ENCODE data around the gene ANKH.
"Not testable (repeated sequence)": the region's sequence is repeated elsewhere in the genome, so short reads cannot be mapped to it uniquely, and the experiment has no call there.

Gene ANKH

DNA sequence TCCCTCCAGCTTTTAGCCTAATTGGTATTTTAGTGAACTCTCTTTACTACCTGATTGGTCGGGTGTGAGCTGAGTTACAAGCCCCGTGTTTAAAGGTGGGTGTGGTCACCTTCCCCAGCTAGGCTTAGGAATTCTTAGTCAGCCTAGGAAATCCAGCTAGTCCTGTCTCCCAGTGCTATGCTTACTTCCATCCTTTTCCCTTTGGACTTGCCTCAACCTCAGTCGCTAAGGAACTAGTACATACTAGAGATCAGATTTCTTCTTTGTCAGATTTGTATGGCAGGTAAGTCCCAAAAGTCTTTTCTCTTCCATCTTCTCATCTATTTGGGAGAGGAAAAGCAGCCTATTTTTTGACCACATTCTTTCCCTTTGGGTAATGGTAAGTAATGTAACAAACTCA, 22.6 kb downstream of the ANKH start:
- not testable (repeated sequence) for H3K9ac ChIP-seq (ENCODE audit: low read depth in 1 of 2, low read length in 2 of 2); H3K27ac ChIP-seq (ENCODE audit: low read depth, low read length); H3K27me3 ChIP-seq (ENCODE audit: control insufficient read depth in 1 of 2, insufficient read depth in 2 of 2, low read length in 2 of 2); H3K9me3 ChIP-seq (ENCODE audit: control insufficient read depth in 1 of 2, low read length in 2 of 2); H3K4me3 ChIP-seq (ENCODE audit: low read depth in 1 of 2, low read length in 2 of 2)
- Histone ChIP-seq H3K36me3 (ENCODE audit: control insufficient read depth in 1 of 2, insufficient read depth in 2 of 2, low read length in 2 of 2) (peaks cover 0 to 12% of the 10 kb centered on the region in 2 donors), H3K4me1 (ENCODE audit: control insufficient read depth in 1 of 2, insufficient read depth in 2 of 2, low read length in 2 of 2) (peaks cover 25 to 31% of the 10 kb centered on the region in 2 donors)

DNA sequence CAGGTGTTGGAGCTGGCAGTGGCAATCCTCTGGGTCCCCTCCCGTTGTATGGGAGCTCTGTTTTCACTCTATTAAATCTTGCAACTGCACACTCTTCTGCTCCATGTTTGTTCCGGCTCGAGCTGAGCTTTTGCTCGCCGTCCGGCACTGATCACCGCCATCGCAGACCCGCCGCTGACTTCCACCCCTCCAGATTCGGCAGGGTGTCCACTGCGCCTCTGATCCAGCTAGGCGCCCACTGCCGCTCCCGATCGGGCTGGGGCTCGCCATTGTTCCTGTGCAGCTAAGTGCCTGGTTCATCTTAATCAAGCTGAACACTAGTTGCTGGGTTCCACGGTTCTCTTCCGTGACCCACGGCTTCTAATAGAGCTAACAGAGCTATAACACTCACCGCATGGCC, 23.2 kb downstream of the ANKH start:
- no peak overlapping the region for H3K27ac ChIP-seq (ENCODE audit: low read depth, low read length)
- no peak overlapping the region for H3K4me3 ChIP-seq (ENCODE audit: low read depth in 1 of 2, low read length in 2 of 2)
- H3K9me3 ChIP-seq (ENCODE audit: control insufficient read depth in 1 of 2, low read length in 2 of 2), result no peaks in the 10 kb centered on the region
- H3K36me3 ChIP-seq (ENCODE audit: control insufficient read depth in 1 of 2, insufficient read depth in 2 of 2, low read length in 2 of 2), result peaks cover 0 to 12% of the 10 kb centered on the region in 2 donors
- H3K9ac ChIP-seq (ENCODE audit: low read depth in 1 of 2, low read length in 2 of 2), result no peak overlapping the region
- no peaks in the 10 kb centered on the region for H3K27me3 ChIP-seq (ENCODE audit: control insufficient read depth in 1 of 2, insufficient read depth in 2 of 2, low read length in 2 of 2)
- peaks cover 25 to 31% of the 10 kb centered on the region in 2 donors for H3K4me1 ChIP-seq (ENCODE audit: control insufficient read depth in 1 of 2, insufficient read depth in 2 of 2, low read length in 2 of 2)

DNA sequence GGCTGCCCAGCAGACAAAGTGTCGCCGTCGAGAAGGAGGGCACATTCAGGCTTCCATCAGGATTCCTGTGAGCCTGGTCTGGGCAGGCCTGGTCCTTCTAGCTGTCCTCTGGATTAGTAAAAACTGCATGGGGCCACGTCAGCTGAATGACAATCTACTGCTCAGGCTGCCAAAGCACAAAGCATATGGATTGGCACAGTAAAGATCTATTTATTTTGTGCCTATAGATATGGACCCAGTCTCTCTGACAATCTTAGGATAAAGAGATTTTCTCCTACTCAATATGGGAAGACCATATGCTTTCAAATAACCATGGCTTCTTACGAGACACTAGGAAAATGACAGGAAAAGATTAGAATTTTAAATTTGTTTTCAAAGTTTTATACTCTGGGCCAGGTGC, 24.1 kb downstream of the ANKH start:
- H3K4me3 ChIP-seq (ENCODE audit: low read depth in 1 of 2, low read length in 2 of 2), result no peak overlapping the region
- H3K27me3 ChIP-seq (ENCODE audit: control insufficient read depth in 1 of 2, insufficient read depth in 2 of 2, low read length in 2 of 2), result no peaks in the 10 kb centered on the region
- peaks cover 0 to 12% of the 10 kb centered on the region in 2 donors for H3K36me3 ChIP-seq (ENCODE audit: control insufficient read depth in 1 of 2, insufficient read depth in 2 of 2, low read length in 2 of 2)
- H3K9ac ChIP-seq (ENCODE audit: low read depth in 1 of 2, low read length in 2 of 2), result no peak overlapping the region
- H3K27ac ChIP-seq (ENCODE audit: low read depth, low read length), result no peak overlapping the region
- no peaks in the 10 kb centered on the region for H3K9me3 ChIP-seq (ENCODE audit: control insufficient read depth in 1 of 2, low read length in 2 of 2)
- peaks cover 18 to 22% of the 10 kb centered on the region in 2 donors for H3K4me1 ChIP-seq (ENCODE audit: control insufficient read depth in 1 of 2, insufficient read depth in 2 of 2, low read length in 2 of 2)

DNA sequence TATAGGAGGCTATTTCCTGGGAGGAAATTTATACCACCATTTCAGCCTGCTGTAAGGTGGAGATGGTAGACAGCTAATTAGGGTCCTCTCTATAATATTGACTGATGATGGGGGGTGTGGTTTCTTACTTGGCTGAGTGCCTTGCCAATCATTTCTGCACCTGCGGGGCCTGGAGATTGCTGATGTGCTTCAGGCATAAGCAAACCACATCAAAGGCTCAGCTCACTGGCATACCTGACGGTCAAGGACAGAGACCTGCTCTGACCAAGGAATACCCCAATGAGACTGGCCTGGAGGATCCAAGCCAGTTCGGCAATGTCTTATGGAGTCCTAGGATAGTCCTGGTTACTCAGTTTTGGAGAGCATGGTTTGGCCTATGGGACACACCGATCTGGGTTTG, 29.5 kb downstream of the ANKH start:
- Histone ChIP-seq H3K36me3 (ENCODE audit: control insufficient read depth in 1 of 2, insufficient read depth in 2 of 2, low read length in 2 of 2) (peaks cover 0 to 2% of the 10 kb centered on the region in 2 donors), H3K9ac (ENCODE audit: low read depth in 1 of 2, low read length in 2 of 2) (no peak overlapping the region), H3K4me1 (ENCODE audit: control insufficient read depth in 1 of 2, insufficient read depth in 2 of 2, low read length in 2 of 2) (no peaks in the 10 kb centered on the region), H3K27ac (ENCODE audit: low read depth, low read length) (no peak overlapping the region), H3K4me3 (ENCODE audit: low read depth in 1 of 2, low read length in 2 of 2) (no peak overlapping the region), H3K27me3 (ENCODE audit: control insufficient read depth in 1 of 2, insufficient read depth in 2 of 2, low read length in 2 of 2) (no peaks in the 10 kb centered on the region), H3K9me3 (ENCODE audit: control insufficient read depth in 1 of 2, low read length in 2 of 2) (no peaks in the 10 kb centered on the region)

DNA sequence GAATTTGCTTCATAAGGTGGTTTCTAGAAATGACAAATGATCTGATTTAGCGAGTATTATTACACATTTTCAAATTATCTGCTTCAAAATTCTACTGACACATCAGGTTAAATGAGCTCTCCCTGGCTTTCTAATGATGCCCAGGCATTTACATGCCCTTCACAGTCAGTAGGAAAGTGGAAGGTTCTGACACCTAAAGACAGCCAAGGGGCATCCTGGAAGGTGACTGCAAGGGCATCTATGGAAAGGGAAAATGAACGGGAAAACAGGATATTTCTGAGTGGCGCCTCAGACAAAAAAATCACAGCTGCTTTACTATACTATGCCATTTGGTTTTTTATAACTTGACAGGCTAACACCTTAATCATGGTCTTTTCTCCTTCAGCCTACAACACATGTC, 31.0 kb downstream of the ANKH start:
- Histone ChIP-seq H3K27me3 (ENCODE audit: control insufficient read depth in 1 of 2, insufficient read depth in 2 of 2, low read length in 2 of 2) (no peaks in the 10 kb centered on the region), H3K36me3 (ENCODE audit: control insufficient read depth in 1 of 2, insufficient read depth in 2 of 2, low read length in 2 of 2) (no peaks in the 10 kb centered on the region), H3K9me3 (ENCODE audit: control insufficient read depth in 1 of 2, low read length in 2 of 2) (no peaks in the 10 kb centered on the region), H3K4me1 (ENCODE audit: control insufficient read depth in 1 of 2, insufficient read depth in 2 of 2, low read length in 2 of 2) (no peaks in the 10 kb centered on the region), H3K27ac (ENCODE audit: low read depth, low read length) (no peak overlapping the region), H3K4me3 (ENCODE audit: low read depth in 1 of 2, low read length in 2 of 2) (no peak overlapping the region), H3K9ac (ENCODE audit: low read depth in 1 of 2, low read length in 2 of 2) (no peak overlapping the region)

DNA sequence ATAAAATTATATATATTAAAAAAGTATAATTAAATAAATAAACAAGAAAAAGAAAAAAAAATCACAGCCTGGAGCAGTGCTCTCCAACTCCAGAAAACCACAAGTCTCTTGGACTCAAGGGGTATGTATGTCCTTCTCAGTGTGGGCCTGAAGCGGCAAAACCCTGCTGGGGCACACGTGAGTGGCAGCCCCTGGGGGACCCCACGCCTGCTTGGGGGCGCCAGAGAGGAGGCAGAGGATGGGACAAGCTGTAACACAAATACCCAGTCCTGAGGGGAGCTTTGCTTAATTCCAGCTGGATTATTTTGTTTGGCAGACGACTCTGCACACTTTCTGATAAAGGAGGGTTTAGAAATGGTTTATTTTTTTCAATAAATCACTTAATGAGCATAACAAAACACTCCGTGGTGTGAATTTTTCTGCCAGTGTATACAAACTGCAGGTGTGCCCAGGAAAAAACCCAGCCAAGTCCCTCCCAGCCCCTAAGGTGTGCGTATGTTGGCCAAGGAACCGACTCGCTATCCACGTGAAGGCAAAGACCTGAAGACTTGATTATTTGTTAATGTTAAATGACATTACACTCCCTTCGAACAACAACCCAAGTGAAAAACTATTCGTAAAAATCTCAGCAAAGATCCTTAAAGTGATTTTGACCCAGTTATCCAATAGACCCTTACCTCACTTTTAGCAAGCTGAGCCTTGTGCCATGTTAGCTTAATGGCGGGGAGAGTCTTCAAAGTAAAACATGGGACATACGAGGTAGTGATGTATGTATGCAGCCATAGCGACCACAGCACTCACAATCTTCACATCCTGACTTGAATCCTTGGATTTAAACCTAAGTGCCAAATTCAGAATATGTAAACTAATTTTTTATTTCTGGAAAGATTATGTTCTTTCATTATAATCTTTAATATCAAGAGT, 32.9 kb downstream of the ANKH start:
- H3K9me3 ChIP-seq (ENCODE audit: control insufficient read depth in 1 of 2, low read length in 2 of 2), result no peaks in the 10 kb centered on the region
- H3K9ac ChIP-seq (ENCODE audit: low read depth in 1 of 2, low read length in 2 of 2), result no peak overlapping the region
- H3K4me1 ChIP-seq (ENCODE audit: control insufficient read depth in 1 of 2, insufficient read depth in 2 of 2, low read length in 2 of 2), result no peaks in the 10 kb centered on the region
- no peaks in the 10 kb centered on the region for H3K27me3 ChIP-seq (ENCODE audit: control insufficient read depth in 1 of 2, insufficient read depth in 2 of 2, low read length in 2 of 2)
- no peak overlapping the region for H3K27ac ChIP-seq (ENCODE audit: low read depth, low read length)
- no peak overlapping the region for H3K4me3 ChIP-seq (ENCODE audit: low read depth in 1 of 2, low read length in 2 of 2)
- H3K36me3 ChIP-seq (ENCODE audit: control insufficient read depth in 1 of 2, insufficient read depth in 2 of 2, low read length in 2 of 2), result no peaks in the 10 kb centered on the region

DNA sequence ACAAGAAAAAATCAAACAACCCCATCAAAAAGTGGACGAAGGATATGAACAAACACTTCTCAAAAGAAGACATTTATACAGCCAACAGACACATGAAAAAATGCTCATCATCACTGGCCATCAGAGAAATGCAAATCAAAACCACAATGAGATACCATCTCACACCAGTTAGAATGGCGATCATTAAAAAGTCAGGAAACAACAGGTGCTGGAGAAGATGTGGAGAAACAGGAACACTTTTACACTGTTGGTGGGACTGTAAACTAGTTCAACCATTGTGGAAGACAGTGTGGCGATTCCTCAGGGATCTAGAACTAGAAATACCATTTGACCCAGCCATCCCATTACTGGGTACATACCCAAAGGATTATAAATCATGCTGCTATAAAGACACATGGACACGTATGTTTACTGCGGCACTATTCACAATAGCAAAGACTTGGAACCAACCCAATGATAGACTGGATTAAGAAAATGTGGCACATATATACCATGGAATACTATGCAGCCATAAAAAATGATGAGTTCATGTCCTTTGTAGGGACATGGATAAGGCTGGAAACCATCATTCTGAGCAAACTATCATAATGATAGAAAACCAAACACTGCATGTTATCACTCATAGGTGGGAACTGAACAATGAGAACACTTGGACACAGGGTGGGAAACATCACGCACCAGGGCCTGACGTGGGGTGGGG, 34.0 kb downstream of the ANKH start:
- not testable (repeated sequence) for H3K4me1 ChIP-seq (ENCODE audit: control insufficient read depth in 1 of 2, insufficient read depth in 2 of 2, low read length in 2 of 2); H3K27me3 ChIP-seq (ENCODE audit: control insufficient read depth in 1 of 2, insufficient read depth in 2 of 2, low read length in 2 of 2); H3K9ac ChIP-seq (ENCODE audit: low read depth in 1 of 2, low read length in 2 of 2); H3K9me3 ChIP-seq (ENCODE audit: control insufficient read depth in 1 of 2, low read length in 2 of 2); H3K36me3 ChIP-seq (ENCODE audit: control insufficient read depth in 1 of 2, insufficient read depth in 2 of 2, low read length in 2 of 2); H3K4me3 ChIP-seq (ENCODE audit: low read depth in 1 of 2, low read length in 2 of 2); H3K27ac ChIP-seq (ENCODE audit: low read depth, low read length)

DNA sequence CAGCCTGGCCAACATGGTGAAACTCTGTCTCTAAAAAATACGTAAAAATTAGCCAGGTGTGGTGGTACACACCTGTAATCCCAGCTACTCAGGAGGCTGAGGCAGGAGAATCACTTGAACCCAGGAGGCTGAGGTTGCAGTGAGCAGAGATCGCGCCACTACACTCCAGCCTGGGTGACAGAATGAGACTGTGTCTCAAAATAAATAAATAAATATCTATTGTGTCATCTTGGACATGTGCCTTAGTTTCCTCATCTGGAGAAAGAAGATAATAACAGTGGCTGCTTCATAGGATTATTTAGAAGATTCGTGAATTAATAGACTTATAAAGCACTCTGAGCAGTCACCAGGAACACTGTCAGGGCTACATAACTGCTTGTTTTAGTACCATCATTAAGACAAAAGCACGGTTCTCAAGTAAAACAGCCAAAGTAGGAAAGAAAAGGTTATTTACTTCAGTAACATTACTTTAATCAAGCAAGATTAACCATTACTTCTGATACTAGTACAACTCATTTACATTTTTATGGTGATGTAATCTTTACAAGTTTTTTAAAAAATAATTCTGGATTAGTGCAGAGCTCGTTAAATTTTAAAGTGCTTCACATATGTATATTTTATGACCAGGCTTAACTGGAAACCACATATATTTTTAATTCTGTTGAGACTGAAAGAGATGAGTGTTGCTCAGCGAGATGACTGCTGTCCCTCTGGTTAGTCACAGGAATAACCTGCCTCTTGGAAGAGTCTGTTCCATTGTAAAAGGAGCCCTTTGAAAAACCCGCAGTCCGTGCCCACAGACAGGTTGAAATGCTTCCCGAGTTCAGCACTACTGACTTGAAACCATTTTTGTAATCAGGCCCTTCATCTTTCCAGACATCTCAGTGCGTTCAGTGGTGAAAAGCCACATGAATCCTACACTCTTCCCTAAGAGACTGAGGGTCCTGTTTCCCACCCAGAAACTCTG, 36.7 kb downstream of the ANKH start:
- no peaks in the 10 kb centered on the region for H3K9me3 ChIP-seq (ENCODE audit: control insufficient read depth in 1 of 2, low read length in 2 of 2)
- no peaks in the 10 kb centered on the region for H3K4me1 ChIP-seq (ENCODE audit: control insufficient read depth in 1 of 2, insufficient read depth in 2 of 2, low read length in 2 of 2)
- H3K4me3 ChIP-seq (ENCODE audit: low read depth in 1 of 2, low read length in 2 of 2), result no peak overlapping the region
- H3K27ac ChIP-seq (ENCODE audit: low read depth, low read length), result no peak overlapping the region
- no peak overlapping the region for H3K9ac ChIP-seq (ENCODE audit: low read depth in 1 of 2, low read length in 2 of 2)
- no peaks in the 10 kb centered on the region for H3K36me3 ChIP-seq (ENCODE audit: control insufficient read depth in 1 of 2, insufficient read depth in 2 of 2, low read length in 2 of 2)
- H3K27me3 ChIP-seq (ENCODE audit: control insufficient read depth in 1 of 2, insufficient read depth in 2 of 2, low read length in 2 of 2), result no peaks in the 10 kb centered on the region

DNA sequence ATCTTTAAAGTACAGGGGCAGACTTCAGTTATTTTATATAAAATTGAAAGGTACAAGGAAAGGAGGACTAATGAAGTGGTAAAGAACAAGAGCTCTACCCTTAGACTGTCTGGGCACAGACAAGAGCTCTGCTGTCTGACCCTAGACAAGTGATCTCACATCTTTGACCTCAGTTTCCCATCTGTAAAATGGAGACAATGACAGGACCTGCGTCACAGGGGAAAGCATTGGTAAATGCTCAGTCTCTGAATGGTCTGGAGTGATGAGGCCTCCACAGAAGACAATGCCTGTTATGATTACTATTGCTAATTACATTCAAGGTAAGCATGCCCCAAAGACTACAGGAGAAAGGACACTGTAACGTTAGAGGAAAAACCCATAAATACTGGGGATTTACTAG, 37.5 kb downstream of the ANKH start:
- Histone ChIP-seq H3K27ac (ENCODE audit: low read depth, low read length) (no peak overlapping the region), H3K9ac (ENCODE audit: low read depth in 1 of 2, low read length in 2 of 2) (no peak overlapping the region), H3K4me1 (ENCODE audit: control insufficient read depth in 1 of 2, insufficient read depth in 2 of 2, low read length in 2 of 2) (no peaks in the 10 kb centered on the region), H3K27me3 (ENCODE audit: control insufficient read depth in 1 of 2, insufficient read depth in 2 of 2, low read length in 2 of 2) (no peaks in the 10 kb centered on the region), H3K4me3 (ENCODE audit: low read depth in 1 of 2, low read length in 2 of 2) (no peak overlapping the region), H3K9me3 (ENCODE audit: control insufficient read depth in 1 of 2, low read length in 2 of 2) (no peaks in the 10 kb centered on the region), H3K36me3 (ENCODE audit: control insufficient read depth in 1 of 2, insufficient read depth in 2 of 2, low read length in 2 of 2) (no peaks in the 10 kb centered on the region)

DNA sequence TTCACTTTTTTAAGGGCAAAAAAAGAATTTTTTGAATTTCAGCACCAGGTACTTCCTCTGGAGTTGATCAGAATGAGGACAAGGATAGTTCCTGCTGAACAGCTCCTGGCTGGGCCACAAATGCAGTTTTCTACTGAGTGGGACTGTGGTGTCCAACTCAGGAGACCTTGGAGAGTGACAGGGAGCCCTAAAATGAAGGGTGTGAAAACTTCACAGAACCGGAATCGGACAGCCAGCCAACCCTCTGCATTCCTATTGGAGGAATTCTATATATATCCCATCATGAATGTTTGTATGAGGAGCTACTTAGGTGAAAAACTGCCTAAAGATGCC, 40.6 kb downstream of the ANKH start:
- Histone ChIP-seq H3K4me1 (ENCODE audit: control insufficient read depth in 1 of 2, insufficient read depth in 2 of 2, low read length in 2 of 2) (no peaks in the 10 kb centered on the region), H3K27me3 (ENCODE audit: control insufficient read depth in 1 of 2, insufficient read depth in 2 of 2, low read length in 2 of 2) (no peaks in the 10 kb centered on the region), H3K4me3 (ENCODE audit: low read depth in 1 of 2, low read length in 2 of 2) (no peak overlapping the region), H3K9ac (ENCODE audit: low read depth in 1 of 2, low read length in 2 of 2) (no peak overlapping the region), H3K27ac (ENCODE audit: low read depth, low read length) (no peak overlapping the region), H3K9me3 (ENCODE audit: control insufficient read depth in 1 of 2, low read length in 2 of 2) (no peaks in the 10 kb centered on the region), H3K36me3 (ENCODE audit: control insufficient read depth in 1 of 2, insufficient read depth in 2 of 2, low read length in 2 of 2) (peaks cover 0 to 3% of the 10 kb centered on the region in 2 donors)

Measured in duodenal mucosa (tissue), 2 donors.